Stimulated activated CD4-positive, alpha-beta T cell treated with anti-CD3 and anti-CD28 coated beads, Interleukin-1b, Interleukin-23, amount 100 ng/mL, for 48 hours (primary cell): Measurements from ENCODE around the gene ZNF490.
"Not testable (repeated sequence)": the region's sequence is repeated elsewhere in the genome, so short reads cannot be mapped to it uniquely, and the experiment has no call there.

Experiments used
- DNase-seq: peaks from one replicate; pipeline ENCODE4 v3.0.0-alpha.2; 2020

Gene ZNF490

GRCh38 chr19:12610540-12611360 is at the start of gene ZNF490, which contains the start of gene ZNF791:
TSS of gene ZNF490 (minus strand) at chr19:12610813. CDS start at chr19:12610680, 133 bp downstream.
TSS of gene ZNF791 (plus strand) at chr19:12610920. CDS start at chr19:12611080, 160 bp downstream.
- DNase-seq = peak; percentile 98

- no peak for DNase-seq
Measured at GRCh38 chr19:12657966-12658365, 47.4 kb upstream of the ZNF490 start.

- DNase-seq = peak; percentile 49
Measured at GRCh38 chr19:12656899-12657571, 46.4 kb upstream of the ZNF490 start.

- DNase-seq = no peak
Measured at GRCh38 chr19:12655546-12655945, 44.9 kb upstream of the ZNF490 start.

GRCh38 chr19:12652219-12652618 is 41.6 kb upstream of the ZNF490 start:
- DNase-seq = no peak

- no peak for DNase-seq
Measured at GRCh38 chr19:12649941-12650340, 39.3 kb upstream of the ZNF490 start.

GRCh38 chr19:12648088-12648487 is 37.5 kb upstream of the ZNF490 start:
- DNase-seq = no peak

- DNase-seq = peak; percentile 57
Measured at GRCh38 chr19:12647490-12648071, 37.0 kb upstream of the ZNF490 start.

- DNase-seq = no peak
Measured at GRCh38 chr19:12647047-12647446, 36.4 kb upstream of the ZNF490 start.

GRCh38 chr19:12646551-12646950 is 35.9 kb upstream of the ZNF490 start:
- DNase-seq = no peak

GRCh38 chr19:12643716-12644115 is 33.1 kb upstream of the ZNF490 start:
- DNase-seq = not testable (repeated sequence)

GRCh38 chr19:12642506-12642905 is 31.9 kb upstream of the ZNF490 start:
- DNase-seq = no peak

- no peak for DNase-seq
Measured at GRCh38 chr19:12641456-12641855, 30.8 kb upstream of the ZNF490 start.

GRCh38 chr19:12639901-12640613 is 29.4 kb upstream of the ZNF490 start:
- DNase-seq = peak; percentile 92

- DNase-seq = no peak
Measured at GRCh38 chr19:12638611-12639182, 28.1 kb upstream of the ZNF490 start.

- no peak for DNase-seq
Measured at GRCh38 chr19:12636631-12637030, 26.0 kb upstream of the ZNF490 start.

- DNase-seq = no peak
Measured at GRCh38 chr19:12629215-12629614, 18.6 kb upstream of the ZNF490 start.

- DNase-seq = no peak
Measured at GRCh38 chr19:12628040-12629022, 17.7 kb upstream of the ZNF490 start.

GRCh38 chr19:12626958-12627357 is 16.3 kb upstream of the ZNF490 start:
- DNase-seq = no peak

GRCh38 chr19:12623361-12624031 is 12.9 kb upstream of the ZNF490 start:
- DNase-seq = no peak
